Measurements from ENCODE around the gene HOMEZ.

Gene HOMEZ

GRCh38 chr14:23323838-23324454 is 38.0 kb upstream of the HOMEZ start:
- H3K79me2 ChIP-seq (ENCODE audit: control insufficient read depth, low read length), result peaks cover 37% of the 10 kb centered on the region
- H3K36me3 ChIP-seq (ENCODE audit: control insufficient read depth, low read length), result peaks cover 57% of the 10 kb centered on the region
- H3F3A ChIP-seq (ENCODE audit: control insufficient read depth, insufficient read depth), result peaks cover 34% of the 10 kb centered on the region
- no peaks in the 10 kb centered on the region for H3K27me3 ChIP-seq (ENCODE audit: control insufficient read depth, low read length)
- peak overlapping the region; percentile 69; the same call in 1 of the 2 replicates for H3K4me2 ChIP-seq (ENCODE audit: low read length)
- no peak overlapping the region for H3K27ac ChIP-seq (ENCODE audit: low read depth, low read length)
- no peaks in the 10 kb centered on the region for H3K9me3 ChIP-seq (ENCODE audit: control insufficient read depth, insufficient read depth, low read length)
- H4K20me1 ChIP-seq (ENCODE audit: control insufficient read depth, insufficient read depth, low read depth, low read length), result no peaks in the 10 kb centered on the region; the same call in 1 of the 2 replicates
- TF ChIP-seq CTCF (IDR thresholded peaks at IDR 0.05; ENCODE audit: low read depth, low read length, poor library complexity, severe bottlenecking) (no peak), EZH2phosphoT487 (IDR thresholded peaks at IDR 0.05; ENCODE audit: borderline replicate concordance, low read length) (no peak)
- no peak overlapping the region for H3K4me3 ChIP-seq (ENCODE audit: low read length)
- peaks cover 22% of the 10 kb centered on the region for H3K4me1 ChIP-seq (ENCODE audit: control insufficient read depth, low read length)
- H3K9me2 ChIP-seq (replicated peaks; ENCODE audit: control insufficient read depth, low read length), result no peaks in the 10 kb centered on the region

GRCh38 chr14:23322568-23323517 is 36.9 kb upstream of the HOMEZ start:
- Histone ChIP-seq H3K36me3 (ENCODE audit: control insufficient read depth, low read length) (peaks cover 57% of the 10 kb centered on the region), H4K20me1 (ENCODE audit: control insufficient read depth, insufficient read depth, low read depth, low read length) (no peaks in the 10 kb centered on the region; the same call in 1 of the 2 replicates), H3K27ac (ENCODE audit: low read depth, low read length) (0 out of 2 replicates have a peak overlapping the region, but pooled peaks have one; percentile 39), H3K9me2 (replicated peaks; ENCODE audit: control insufficient read depth, low read length) (no peaks in the 10 kb centered on the region), H3K27me3 (ENCODE audit: control insufficient read depth, low read length) (no peaks in the 10 kb centered on the region), H3K4me3 (ENCODE audit: low read length) (peak overlapping the region; percentile 98), H3K9me3 (ENCODE audit: control insufficient read depth, insufficient read depth, low read length) (no peaks in the 10 kb centered on the region), H3K4me2 (ENCODE audit: low read length) (peak overlapping the region; percentile 69), H3K79me2 (ENCODE audit: control insufficient read depth, low read length) (peaks cover 37% of the 10 kb centered on the region), H3F3A (ENCODE audit: control insufficient read depth, insufficient read depth) (peaks cover 34% of the 10 kb centered on the region), H3K4me1 (ENCODE audit: control insufficient read depth, low read length) (peaks cover 22% of the 10 kb centered on the region)
- TF ChIP-seq EZH2phosphoT487 (IDR thresholded peaks at IDR 0.05; ENCODE audit: borderline replicate concordance, low read length), result no peak
- no peak for TF ChIP-seq CTCF (IDR thresholded peaks at IDR 0.05; ENCODE audit: low read depth, low read length, poor library complexity, severe bottlenecking)

GRCh38 chr14:23321572-23322547 is 35.9 kb upstream of the HOMEZ start:
- TF ChIP-seq EZH2phosphoT487 (IDR thresholded peaks at IDR 0.05; ENCODE audit: borderline replicate concordance, low read length) (no peak), CTCF (IDR thresholded peaks at IDR 0.05; ENCODE audit: low read depth, low read length, poor library complexity, severe bottlenecking) (no peak)
- no peaks in the 10 kb centered on the region for H3K9me3 ChIP-seq (ENCODE audit: control insufficient read depth, insufficient read depth, low read length)
- H3K4me1 ChIP-seq (ENCODE audit: control insufficient read depth, low read length), result peaks cover 22% of the 10 kb centered on the region
- peaks cover 57% of the 10 kb centered on the region for H3K36me3 ChIP-seq (ENCODE audit: control insufficient read depth, low read length)
- H4K20me1 ChIP-seq (ENCODE audit: control insufficient read depth, insufficient read depth, low read depth, low read length), result no peaks in the 10 kb centered on the region; the same call in 1 of the 2 replicates
- H3K4me2 ChIP-seq (ENCODE audit: low read length), result peak overlapping the region; percentile 69
- H3K79me2 ChIP-seq (ENCODE audit: control insufficient read depth, low read length), result peaks cover 37% of the 10 kb centered on the region
- no peaks in the 10 kb centered on the region for H3K9me2 ChIP-seq (replicated peaks; ENCODE audit: control insufficient read depth, low read length)
- H3K4me3 ChIP-seq (ENCODE audit: low read length), result peak overlapping the region; percentile 98
- peak overlapping the region; percentile 54 for H3K27ac ChIP-seq (ENCODE audit: low read depth, low read length)
- no peaks in the 10 kb centered on the region for H3K27me3 ChIP-seq (ENCODE audit: control insufficient read depth, low read length)
- H3F3A ChIP-seq (ENCODE audit: control insufficient read depth, insufficient read depth), result peaks cover 25% of the 10 kb centered on the region
